Sigmoid colon (tissue), 7 donors: Measurements from ENCODE around the gene STOX2. TPM values are rescaled to one million over a fixed set of nuclear protein-coding genes. Genes with fewer than 3 reads are reported as not detected.

Experiments used
- DNase-seq: peaks from one replicate; pipeline ENCODE4 v3.0.0-alpha.2; 2019
- H3K27ac ChIP-seq, 4 donors: fragments of 200-600 bp; sonication (generic); one replicate each; pipeline ENCODE4 v1.5.1; 2016 to 2019; ENCODE audit warnings: mild to moderate bottlenecking in 1 of 4
- H3K27me3 ChIP-seq, 3 donors: fragments of 200-600 bp; sonication (generic); one replicate each; pipeline ENCODE4 v1.5.1; 2019; ENCODE audit warnings: mild to moderate bottlenecking in 1 of 3
- H3K36me3 ChIP-seq, 4 donors: fragments of 200-600 bp; sonication (generic); one replicate each; pipeline ENCODE4 v1.5.1; 2016 to 2019
- H3K4me1 ChIP-seq, 4 donors: fragments of 200-600 bp; sonication (generic); one replicate each; pipeline ENCODE4 v1.5.1; 2017 to 2019
- H3K4me3 ChIP-seq, 4 donors: fragments of 200-600 bp; sonication (generic); one replicate each; pipeline ENCODE4 v1.5.1; 2017 to 2019; ENCODE audit warnings: mild to moderate bottlenecking in 2 of 4, moderate library complexity in 1 of 4
- H3K9me3 ChIP-seq, 4 donors: fragments of 200-600 bp in 3 of 4; sonication (generic) in 3 of 4; one replicate each; pipeline versions ENCODE4 v1.5.1 to v1.6.1; 2013 to 2019
- EP300 ChIP-seq, 4 donors: sonication (generic); formaldehyde crosslinking; IDR thresholded peaks; one replicate each; pipeline ENCODE4 v1.6.1; 2017; ENCODE audit warnings: antibody characterized with exemption in 4 of 4
- POLR2A ChIP-seq, 2 donors: fragments of 450-650 bp; IDR thresholded peaks; one replicate each; pipeline ENCODE4 v1.6.1; 2016; ENCODE audit warnings: antibody characterized with exemption in 2 of 2, mild to moderate bottlenecking in 2 of 2, moderate library complexity in 2 of 2
- POLR2AphosphoS5 ChIP-seq, 4 donors: sonication (generic); formaldehyde crosslinking; IDR thresholded peaks; one replicate each; pipeline ENCODE4 v1.6.1; 2017; ENCODE audit warnings: antibody characterized with exemption in 4 of 4
- WGBS, 2 donors: extraction: QIAGEN DNeasy Blood & Tissue Kit; methylation state at CpG; one replicate each; pipeline ENCODE4 v1.1.7; 2013; 5-methylcytosine and 5-hydroxymethylcytosine counted together
- intact Hi-C: fragments of 100-400 bp; cut with DNase I; formaldehyde crosslinking; loops from one replicate; pipeline ENCODE4 v1.15.1; 2023
- polyA plus RNA-seq, 3 donors: library from polyadenylated mRNA; stranded (reverse); fragments of 200-250 nt; gene quantifications; one replicate each; pipeline ENCODE4 v1.2.3, GENCODE V29; 2013
- total RNA-seq, 4 donors: library from RNA; depleted of rRNA; stranded (reverse); fragments of >200 nt; gene quantifications; one replicate each; pipeline ENCODE4 v1.1.0, GENCODE V29; 2016
- TF ChIP-seq, protein P1 (sequence below), 4 experiments: fragments of 450-650 bp in 3 of 4; fragments of 200-600 bp in 1 of 4; IDR thresholded peaks; one replicate each; pipeline ENCODE4 v1.5.1; 2016 to 2019; ENCODE audit warnings: antibody characterized with exemption in 4 of 4, mild to moderate bottlenecking in 3 of 4, moderate library complexity in 2 of 4
- donor health status: healthy with polysubstance abuse.
- donor health status: Bipolar disorder and iron deficiency.
- donor health status: healthy.

Gene STOX2
- total and polyA plus RNA-seq, 7 donors: under 0.01 to 9.6 (median 2.2) TPM

DNA sequence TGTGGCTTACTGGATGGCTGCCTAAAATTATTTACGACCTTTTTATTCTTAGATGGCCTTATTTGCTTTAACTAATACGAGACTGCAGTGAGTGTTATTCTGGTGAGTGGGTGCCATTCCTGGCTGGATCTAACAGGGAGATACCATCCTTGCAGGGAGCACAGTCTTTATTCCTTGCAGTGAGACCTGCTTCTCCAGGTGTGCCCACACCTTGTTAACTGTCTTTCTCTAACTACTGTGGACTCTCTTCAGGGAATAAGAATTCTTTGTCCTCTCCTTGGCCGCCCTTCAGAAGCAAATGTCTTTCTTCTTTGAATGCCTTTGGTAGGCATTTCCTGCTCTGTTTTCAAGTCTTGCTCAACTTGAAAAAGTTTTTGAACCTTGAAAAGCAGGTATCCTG, 34.1 kb upstream of the STOX2 start:
- TF ChIP-seq EP300 (IDR thresholded peaks at IDR 0.05): no peak
- no peak for TF ChIP-seq POLR2AphosphoS5 (IDR thresholded peaks at IDR 0.05)
- TF ChIP-seq, protein P1, sequence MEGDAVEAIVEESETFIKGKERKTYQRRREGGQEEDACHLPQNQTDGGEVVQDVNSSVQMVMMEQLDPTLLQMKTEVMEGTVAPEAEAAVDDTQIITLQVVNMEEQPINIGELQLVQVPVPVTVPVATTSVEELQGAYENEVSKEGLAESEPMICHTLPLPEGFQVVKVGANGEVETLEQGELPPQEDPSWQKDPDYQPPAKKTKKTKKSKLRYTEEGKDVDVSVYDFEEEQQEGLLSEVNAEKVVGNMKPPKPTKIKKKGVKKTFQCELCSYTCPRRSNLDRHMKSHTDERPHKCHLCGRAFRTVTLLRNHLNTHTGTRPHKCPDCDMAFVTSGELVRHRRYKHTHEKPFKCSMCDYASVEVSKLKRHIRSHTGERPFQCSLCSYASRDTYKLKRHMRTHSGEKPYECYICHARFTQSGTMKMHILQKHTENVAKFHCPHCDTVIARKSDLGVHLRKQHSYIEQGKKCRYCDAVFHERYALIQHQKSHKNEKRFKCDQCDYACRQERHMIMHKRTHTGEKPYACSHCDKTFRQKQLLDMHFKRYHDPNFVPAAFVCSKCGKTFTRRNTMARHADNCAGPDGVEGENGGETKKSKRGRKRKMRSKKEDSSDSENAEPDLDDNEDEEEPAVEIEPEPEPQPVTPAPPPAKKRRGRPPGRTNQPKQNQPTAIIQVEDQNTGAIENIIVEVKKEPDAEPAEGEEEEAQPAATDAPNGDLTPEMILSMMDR (IDR thresholded peaks at IDR 0.05): no peak
- TF ChIP-seq POLR2A (IDR thresholded peaks at IDR 0.05): no peak
- DNase-seq: no peak
- intact Hi-C loops: no loop called here
- Histone ChIP-seq H3K9me3 (no peaks in the 10 kb centered on the region), H3K27ac (no peak overlapping the region), H3K27me3 (no peaks in the 10 kb centered on the region), H3K4me1 (peaks cover 0 to 1% (median 0%) of the 10 kb centered on the region in 4 donors), H3K4me3 (no peak overlapping the region), H3K36me3 (no peaks in the 10 kb centered on the region)
- 74 to 87% methylated on average over 3 of the region's 3 CpGs for WGBS, 2 donors

- no peaks in the 10 kb centered on the region for H3K36me3 ChIP-seq
- no peak overlapping the region for H3K27ac ChIP-seq
- TF ChIP-seq POLR2AphosphoS5 (IDR thresholded peaks at IDR 0.05) (no peak), POLR2A (IDR thresholded peaks at IDR 0.05) (no peak), EP300 (IDR thresholded peaks at IDR 0.05) (no peak)
- TF ChIP-seq, protein P1 (IDR thresholded peaks at IDR 0.05): no peak
- intact Hi-C loops: no loop called here
- WGBS, 2 donors: 93 to 96% methylated on average over 4 of the region's 4 CpGs
- no peak overlapping the region for H3K4me3 ChIP-seq
- H3K27me3 ChIP-seq: no peaks in the 10 kb centered on the region
- DNase-seq: no peak
- no peaks in the 10 kb centered on the region for H3K9me3 ChIP-seq
- H3K4me1 ChIP-seq: peaks cover 0 to 7% (median 3%) of the 10 kb centered on the region in 4 donors
Measured at GRCh38 chr4:183871581-183871980, 33.5 kb upstream of the STOX2 start.

DNA sequence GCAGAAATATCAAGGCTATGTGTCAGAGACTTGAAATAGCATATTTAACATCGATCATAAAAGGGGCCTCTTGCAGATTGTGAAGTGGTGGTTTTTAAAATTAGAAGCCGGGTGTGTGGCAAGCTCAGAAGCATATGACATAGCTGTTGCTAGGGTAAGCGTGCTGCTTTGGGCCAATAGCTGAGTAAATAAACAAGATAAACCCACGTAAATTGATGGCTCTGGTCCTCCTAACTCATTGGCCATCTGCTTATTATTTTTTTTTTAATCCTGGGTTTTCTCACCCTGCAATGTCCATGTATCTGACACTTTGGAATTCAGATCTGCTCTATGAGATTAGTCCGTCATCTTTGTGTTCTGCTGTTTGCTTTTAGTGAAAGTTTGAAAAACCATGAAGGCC, 32.6 kb upstream of the STOX2 start:
- peaks cover 0 to 15% (median 11%) of the 10 kb centered on the region in 4 donors for H3K4me1 ChIP-seq
- DNase-seq: no peak

DNA sequence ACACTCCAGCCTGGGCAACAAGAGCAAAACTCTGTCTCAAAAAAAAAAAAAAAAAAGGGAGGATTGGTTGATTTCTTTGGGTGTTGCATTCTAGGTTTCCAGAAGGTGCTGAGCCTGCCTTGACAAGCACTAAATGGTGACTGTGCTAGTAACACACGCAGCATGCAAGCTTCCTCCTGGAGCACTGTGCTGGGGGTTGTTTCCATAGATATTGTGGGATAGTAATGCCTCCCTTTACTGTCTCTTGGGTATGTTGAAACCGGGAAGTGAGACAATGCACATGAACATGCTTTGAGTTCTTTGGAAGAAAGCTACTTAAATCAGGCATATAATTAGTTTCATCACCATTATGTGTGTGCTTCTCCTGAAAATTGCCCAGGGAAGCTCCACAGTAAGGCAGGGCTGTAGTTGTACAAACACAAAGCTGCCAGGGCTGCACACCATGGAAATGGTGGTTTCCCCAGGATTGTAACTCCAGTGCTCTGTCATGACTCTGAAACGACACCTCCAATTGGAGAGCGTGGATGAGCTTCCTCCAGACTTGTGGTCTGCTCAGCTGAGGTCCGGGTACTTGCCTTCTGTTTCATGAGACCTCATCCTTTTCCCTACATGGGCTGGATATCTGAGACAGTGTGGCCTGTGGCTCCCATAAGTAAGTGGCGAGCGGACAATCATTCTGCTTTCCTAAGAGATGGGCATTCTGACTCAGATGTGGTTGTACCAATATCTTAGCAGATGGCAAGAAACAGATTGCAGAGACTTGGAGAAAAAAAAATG, 31.5 kb upstream of the STOX2 start:
- intact Hi-C loops: no loop called here
- no peaks in the 10 kb centered on the region for H3K36me3 ChIP-seq
- H3K9me3 ChIP-seq: no peaks in the 10 kb centered on the region
- 89 to 91% methylated on average over 7 of the region's 7 CpGs for WGBS, 2 donors
- H3K27me3 ChIP-seq: no peaks in the 10 kb centered on the region
- H3K4me1 ChIP-seq: peaks cover 0 to 15% (median 11%) of the 10 kb centered on the region in 4 donors
- TF ChIP-seq POLR2AphosphoS5 (IDR thresholded peaks at IDR 0.05) (no peak), EP300 (IDR thresholded peaks at IDR 0.05) (no peak), POLR2A (IDR thresholded peaks at IDR 0.05) (no peak)
- TF ChIP-seq, protein P1 (IDR thresholded peaks at IDR 0.05): no peak
- no peak overlapping the region for H3K4me3 ChIP-seq
- no peak for DNase-seq
- no peak overlapping the region for H3K27ac ChIP-seq

More for the DNA sequence above, 32.6 kb upstream of the STOX2 start:
- Histone ChIP-seq H3K36me3 (no peaks in the 10 kb centered on the region), H3K27me3 (no peaks in the 10 kb centered on the region), H3K27ac (no peak overlapping the region), H3K4me3 (no peak overlapping the region), H3K9me3 (no peaks in the 10 kb centered on the region)
- TF ChIP-seq POLR2A (IDR thresholded peaks at IDR 0.05): no peak
- no peak for TF ChIP-seq POLR2AphosphoS5 (IDR thresholded peaks at IDR 0.05)
- TF ChIP-seq EP300 (IDR thresholded peaks at IDR 0.05): no peak
- TF ChIP-seq, protein P1 (IDR thresholded peaks at IDR 0.05): no peak
- 73 to 79% methylated on average over 5 of the region's 5 CpGs for WGBS, 2 donors
- intact Hi-C loops: no loop called here
